Stimulated activated naive B cell treated with anti-CD40 and anti-IgM and Interleukin-4, amounts not matched to agents 10 μg/mL and 1 μg/mL and 100 μg/mL, for 72 hours (primary cell): Measurements from ENCODE around the gene PLXNA2.
A peak's percentile ranks its signal among the peaks of the same experiment; 100 is the strongest.

Experiments used
- ATAC-seq, 2 donors: fragments of 150-1000 bp; cut with Tn5 transposase; replicated peaks; 2 replicates each; pipeline ENCODE4 v1.10.0; 2021; ENCODE audit warnings: moderate library complexity in 1 of 2
- DNase-seq: peaks from one replicate; pipeline ENCODE4 v3.0.0; 2021
- H3K27ac Mint-ChIP-seq: one replicate; pipeline ENCODE4 v1.8.0; 2022; ENCODE audit warnings: mild to moderate bottlenecking, mixed read lengths
- H3K27me3 Mint-ChIP-seq, 2 donors: one replicate each; pipeline ENCODE4 v1.8.0; 2022; ENCODE audit warnings: mixed read lengths in 2 of 2
- H3K36me3 Mint-ChIP-seq, 2 donors: one replicate each; pipeline ENCODE4 v1.8.0; 2022; ENCODE audit warnings: mixed read lengths in 2 of 2, mild to moderate bottlenecking in 1 of 2
- H3K4me1 Mint-ChIP-seq, 2 donors: one replicate each; pipeline ENCODE4 v1.8.0; 2022; ENCODE audit warnings: mixed read lengths in 2 of 2, mild to moderate bottlenecking in 1 of 2
- H3K4me3 Mint-ChIP-seq, 2 donors: one replicate each; pipeline ENCODE4 v1.8.0; 2022; ENCODE audit warnings: mild to moderate bottlenecking in 2 of 2, mixed read lengths in 2 of 2, moderate library complexity in 1 of 2
- H3K9me3 Mint-ChIP-seq, 2 donors: one replicate each; pipeline ENCODE4 v1.8.0; 2022; ENCODE audit warnings: mixed read lengths in 2 of 2, mild to moderate bottlenecking in 1 of 2

PLXNA2 gene

GRCh38 chr1:208061118-208061517, 183.1 kb downstream of the PLXNA2 start:
- peaks cover 5 to 8% of the 10 kb centered on the region in 2 donors for H3K4me1 Mint-ChIP-seq
- no peak overlapping the region for H3K4me3 Mint-ChIP-seq
- no peaks in the 10 kb centered on the region for H3K36me3 Mint-ChIP-seq
- H3K9me3 Mint-ChIP-seq: no peaks in the 10 kb centered on the region
- no peaks in the 10 kb centered on the region for H3K27me3 Mint-ChIP-seq
- DNase-seq (no peak), ATAC-seq (no peak)
- no peak overlapping the region for H3K27ac Mint-ChIP-seq

GRCh38 chr1:208060215-208060869, 183.8 kb downstream of the PLXNA2 start:
- Mint-ChIP-seq H3K9me3 (no peaks in the 10 kb centered on the region), H3K4me1 (no peaks in the 10 kb centered on the region), H3K4me3 (no peak overlapping the region), H3K27ac (no peak overlapping the region), H3K27me3 (no peaks in the 10 kb centered on the region), H3K36me3 (no peaks in the 10 kb centered on the region)
- DNase-seq (no peak), ATAC-seq (no peak)

GRCh38 chr1:208059409-208060001, 184.7 kb downstream of the PLXNA2 start:
- no peaks in the 10 kb centered on the region for H3K36me3 Mint-ChIP-seq
- no peaks in the 10 kb centered on the region for H3K27me3 Mint-ChIP-seq
- no peak overlapping the region for H3K27ac Mint-ChIP-seq

GRCh38 chr1:208058756-208059155, 185.4 kb downstream of the PLXNA2 start:
- Mint-ChIP-seq H3K4me3 (no peak overlapping the region), H3K36me3 (no peaks in the 10 kb centered on the region), H3K9me3 (no peaks in the 10 kb centered on the region), H3K27ac (no peak overlapping the region), H3K27me3 (no peaks in the 10 kb centered on the region), H3K4me1 (no peaks in the 10 kb centered on the region)
- ATAC-seq (no peak), DNase-seq (no peak)

More at GRCh38 chr1:208059409-208060001, 184.7 kb downstream of the PLXNA2 start:
- ATAC-seq (no peak), DNase-seq (no peak)
- no peak overlapping the region for H3K4me3 Mint-ChIP-seq
- no peaks in the 10 kb centered on the region for H3K9me3 Mint-ChIP-seq
- H3K4me1 Mint-ChIP-seq: no peaks in the 10 kb centered on the region

- Mint-ChIP-seq H3K27ac (no peak overlapping the region), H3K9me3 (no peaks in the 10 kb centered on the region), H3K36me3 (no peaks in the 10 kb centered on the region)
Measured at GRCh38 chr1:208058267-208058666, 185.9 kb downstream of the PLXNA2 start.

GRCh38 chr1:208057056-208057455, 187.1 kb downstream of the PLXNA2 start:
- Mint-ChIP-seq H3K4me1 (no peaks in the 10 kb centered on the region), H3K9me3 (no peaks in the 10 kb centered on the region), H3K4me3 (no peak overlapping the region), H3K36me3 (no peaks in the 10 kb centered on the region), H3K27ac (no peak overlapping the region), H3K27me3 (no peaks in the 10 kb centered on the region)
- DNase-seq: no peak
- no peak for ATAC-seq

More at GRCh38 chr1:208058267-208058666, 185.9 kb downstream of the PLXNA2 start:
- H3K4me1 Mint-ChIP-seq: no peaks in the 10 kb centered on the region
- no peak for DNase-seq
- ATAC-seq: no peak
- H3K27me3 Mint-ChIP-seq: no peaks in the 10 kb centered on the region
- H3K4me3 Mint-ChIP-seq: no peak overlapping the region

GRCh38 chr1:208055535-208055934, 188.6 kb downstream of the PLXNA2 start:
- H3K27me3 Mint-ChIP-seq: no peaks in the 10 kb centered on the region
- ATAC-seq (no peak), DNase-seq (no peak)
- no peaks in the 10 kb centered on the region for H3K36me3 Mint-ChIP-seq
- H3K9me3 Mint-ChIP-seq: no peaks in the 10 kb centered on the region
- no peak overlapping the region for H3K4me3 Mint-ChIP-seq
- no peak overlapping the region for H3K27ac Mint-ChIP-seq
- no peaks in the 10 kb centered on the region for H3K4me1 Mint-ChIP-seq

- Mint-ChIP-seq H3K27ac (no peak overlapping the region), H3K27me3 (no peaks in the 10 kb centered on the region), H3K9me3 (no peaks in the 10 kb centered on the region), H3K4me3 (no peak overlapping the region), H3K4me1 (no peaks in the 10 kb centered on the region), H3K36me3 (no peaks in the 10 kb centered on the region)
- no peak for ATAC-seq
- DNase-seq: no peak
Measured at GRCh38 chr1:208054911-208055379, 189.2 kb downstream of the PLXNA2 start.

- ATAC-seq (no peak), DNase-seq (no peak)
- no peaks in the 10 kb centered on the region for H3K4me1 Mint-ChIP-seq
- no peaks in the 10 kb centered on the region for H3K9me3 Mint-ChIP-seq
- H3K36me3 Mint-ChIP-seq: no peaks in the 10 kb centered on the region
- H3K27ac Mint-ChIP-seq: no peak overlapping the region
- H3K27me3 Mint-ChIP-seq: no peaks in the 10 kb centered on the region
- H3K4me3 Mint-ChIP-seq: no peak overlapping the region
Measured at GRCh38 chr1:208054485-208054884, 189.7 kb downstream of the PLXNA2 start.

- H3K36me3 Mint-ChIP-seq: no peaks in the 10 kb centered on the region
- H3K27me3 Mint-ChIP-seq: no peaks in the 10 kb centered on the region
- peaks cover 0 to 4% of the 10 kb centered on the region in 2 donors for H3K4me1 Mint-ChIP-seq
- DNase-seq (no peak), ATAC-seq (no peak)
- no peak overlapping the region for H3K27ac Mint-ChIP-seq
- no peak overlapping the region for H3K4me3 Mint-ChIP-seq
- H3K9me3 Mint-ChIP-seq: no peaks in the 10 kb centered on the region
Measured at GRCh38 chr1:208053661-208054060, 190.5 kb downstream of the PLXNA2 start.

GRCh38 chr1:208052926-208053407, 191.2 kb downstream of the PLXNA2 start:
- DNase-seq (no peak), ATAC-seq (no peak)
- no peak overlapping the region for H3K27ac Mint-ChIP-seq
- H3K36me3 Mint-ChIP-seq: no peaks in the 10 kb centered on the region
- H3K27me3 Mint-ChIP-seq: no peaks in the 10 kb centered on the region
- peaks cover 0 to 4% of the 10 kb centered on the region in 2 donors for H3K4me1 Mint-ChIP-seq
- no peaks in the 10 kb centered on the region for H3K9me3 Mint-ChIP-seq
- H3K4me3 Mint-ChIP-seq: no peak overlapping the region

GRCh38 chr1:208052135-208052534, 192.0 kb downstream of the PLXNA2 start:
- ATAC-seq (no peak), DNase-seq (no peak)

GRCh38 chr1:208051651-208052050, 192.5 kb downstream of the PLXNA2 start:
- peaks cover 0 to 4% of the 10 kb centered on the region in 2 donors for H3K4me1 Mint-ChIP-seq
- H3K27me3 Mint-ChIP-seq: no peaks in the 10 kb centered on the region
- H3K4me3 Mint-ChIP-seq: no peak overlapping the region
- H3K27ac Mint-ChIP-seq: no peak overlapping the region
- no peaks in the 10 kb centered on the region for H3K9me3 Mint-ChIP-seq
- DNase-seq (no peak), ATAC-seq (no peak)
- H3K36me3 Mint-ChIP-seq: no peaks in the 10 kb centered on the region

More at GRCh38 chr1:208052135-208052534, 192.0 kb downstream of the PLXNA2 start:
- Mint-ChIP-seq H3K9me3 (no peaks in the 10 kb centered on the region), H3K27me3 (no peaks in the 10 kb centered on the region), H3K4me1 (peaks cover 0 to 4% of the 10 kb centered on the region in 2 donors), H3K4me3 (no peak overlapping the region), H3K36me3 (no peaks in the 10 kb centered on the region), H3K27ac (no peak overlapping the region)

GRCh38 chr1:208048904-208049303, 195.3 kb downstream of the PLXNA2 start:
- H3K9me3 Mint-ChIP-seq: no peaks in the 10 kb centered on the region
- peak; percentile 44 to 79 for ATAC-seq
- no peak overlapping the region for H3K4me3 Mint-ChIP-seq
- no peaks in the 10 kb centered on the region for H3K27me3 Mint-ChIP-seq
- DNase-seq: peak; percentile 5
- H3K4me1 Mint-ChIP-seq: peaks cover 0 to 4% of the 10 kb centered on the region in 2 donors
- H3K27ac Mint-ChIP-seq: no peak overlapping the region
- no peaks in the 10 kb centered on the region for H3K36me3 Mint-ChIP-seq

GRCh38 chr1:208047975-208048374, 196.2 kb downstream of the PLXNA2 start:
- H3K4me1 Mint-ChIP-seq: peaks cover 0 to 4% of the 10 kb centered on the region in 2 donors
- ATAC-seq (no peak), DNase-seq (no peak)
- H3K9me3 Mint-ChIP-seq: no peaks in the 10 kb centered on the region
- H3K27ac Mint-ChIP-seq: no peak overlapping the region
- no peaks in the 10 kb centered on the region for H3K36me3 Mint-ChIP-seq
- H3K27me3 Mint-ChIP-seq: no peaks in the 10 kb centered on the region
- H3K4me3 Mint-ChIP-seq: no peak overlapping the region
